ENCODE data around the gene ROBO1.

Gene ROBO1

DNA sequence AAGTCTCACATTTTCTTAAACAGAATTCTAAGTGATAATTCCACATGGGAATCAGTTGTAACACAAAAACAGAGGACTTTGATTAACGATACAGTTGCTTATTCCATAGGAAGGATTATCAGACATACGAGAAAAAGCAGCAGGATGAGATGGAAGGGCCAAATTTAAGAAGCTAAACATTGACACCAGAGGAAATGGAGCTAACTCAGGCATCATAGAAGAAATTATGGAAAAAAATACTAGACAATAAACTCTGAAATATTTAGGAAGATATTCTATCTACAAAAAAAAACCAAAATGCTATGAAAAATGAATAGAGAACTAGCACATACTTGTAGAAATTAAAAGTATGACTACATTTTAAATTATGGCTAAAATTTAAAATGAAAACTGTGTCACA is 776.1 kb downstream of the ROBO1 start:
- DNase-seq (ENCODE audit: low spot score) (no peak), FAIRE-seq (no peak)

DNA sequence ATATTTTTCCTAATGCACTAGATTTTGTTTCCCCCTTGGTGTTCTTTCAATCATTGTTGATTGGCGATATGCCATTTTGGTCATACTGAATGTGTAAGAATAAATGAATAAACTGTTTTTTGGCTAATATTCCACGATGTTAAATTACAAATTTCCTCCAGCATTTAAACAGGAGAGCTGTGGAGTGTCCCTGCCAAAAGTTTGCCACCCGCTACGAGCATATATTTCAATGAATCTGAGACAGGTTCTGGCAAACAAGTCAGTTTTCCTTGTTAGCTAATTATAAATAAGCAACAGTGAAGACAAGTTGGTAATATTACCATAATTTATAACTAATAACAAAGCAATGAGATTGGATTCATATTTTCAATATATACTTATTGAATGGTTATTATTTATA is 777.6 kb downstream of the ROBO1 start:
- FAIRE-seq = no peak

DNA sequence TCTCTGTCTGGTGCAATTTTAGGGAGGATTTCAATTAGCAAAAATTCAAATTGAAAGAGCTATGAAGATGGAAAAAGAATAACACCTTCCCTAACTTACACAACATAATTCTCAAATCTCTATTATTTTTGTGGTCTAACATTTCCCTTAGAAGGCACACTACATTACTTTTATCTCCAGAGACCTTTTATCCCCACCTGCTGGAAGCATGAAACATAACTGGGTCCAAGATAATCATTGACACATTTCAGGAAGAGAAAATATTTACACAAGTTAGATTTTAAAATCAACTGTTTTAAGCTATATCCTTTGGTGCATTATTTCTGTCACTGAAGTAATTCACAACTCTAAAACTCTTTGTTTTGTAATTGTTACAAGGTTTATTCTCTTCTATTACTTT is 779.5 kb downstream of the ROBO1 start:
- FAIRE-seq = no peak
- DNase-seq (ENCODE audit: low spot score) = no peak

More for the DNA sequence above, 777.6 kb downstream of the ROBO1 start:
- no peak for DNase-seq (ENCODE audit: low spot score)

DNA sequence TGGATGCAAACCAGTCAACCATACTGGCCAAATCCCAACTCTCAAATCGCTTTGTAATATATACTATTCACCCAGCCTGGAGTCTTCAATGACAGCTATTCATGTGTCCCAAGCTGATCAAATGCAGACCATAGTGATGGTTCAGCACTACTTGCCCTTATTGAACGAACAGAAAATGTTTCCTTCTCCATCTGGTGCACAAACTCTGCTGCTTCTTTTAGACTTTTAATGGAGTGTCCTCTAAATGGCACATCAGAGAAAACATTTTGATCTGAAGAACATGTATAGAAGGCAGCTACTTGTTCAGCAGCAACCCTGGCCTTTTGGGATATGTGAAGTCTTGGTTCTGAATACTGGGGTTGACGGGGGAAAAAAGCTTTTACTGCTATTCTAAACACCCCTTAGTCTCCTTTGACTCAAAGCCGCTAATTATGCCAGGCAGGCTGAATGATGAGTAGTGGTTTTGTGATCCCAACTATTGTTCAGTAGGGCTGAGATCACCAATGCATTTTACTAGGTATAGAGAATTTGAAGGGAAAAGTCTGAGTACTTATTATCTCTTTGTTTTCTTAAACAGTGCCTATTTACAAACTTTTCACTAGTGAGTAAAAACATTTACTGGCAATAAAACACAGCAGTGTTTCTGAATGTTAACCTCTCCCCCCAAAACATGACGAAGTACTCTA is 781.2 kb downstream of the ROBO1 start:
- DNase-seq (ENCODE audit: low spot score) (no peak), FAIRE-seq (no peak)

DNA sequence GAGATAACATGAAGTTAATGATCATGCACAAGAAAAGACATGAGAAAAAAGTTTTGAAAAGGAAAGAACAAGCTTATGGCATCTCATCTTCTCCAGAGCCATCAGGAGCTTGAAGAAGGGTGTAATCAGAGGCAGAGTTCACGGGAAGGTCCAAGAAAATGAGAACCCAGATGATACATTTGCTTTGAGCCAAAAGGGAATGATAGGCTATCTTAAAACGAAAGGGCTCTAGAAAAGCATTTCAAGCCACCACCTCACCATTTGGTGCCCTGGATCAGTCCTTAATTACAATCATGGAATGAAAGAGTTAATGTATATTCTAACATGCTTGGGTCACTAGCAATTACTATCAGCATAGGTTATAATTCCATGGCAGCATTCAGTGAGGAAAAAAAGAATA is 781.8 kb downstream of the ROBO1 start:
- no peak for DNase-seq (ENCODE audit: low spot score)

DNA sequence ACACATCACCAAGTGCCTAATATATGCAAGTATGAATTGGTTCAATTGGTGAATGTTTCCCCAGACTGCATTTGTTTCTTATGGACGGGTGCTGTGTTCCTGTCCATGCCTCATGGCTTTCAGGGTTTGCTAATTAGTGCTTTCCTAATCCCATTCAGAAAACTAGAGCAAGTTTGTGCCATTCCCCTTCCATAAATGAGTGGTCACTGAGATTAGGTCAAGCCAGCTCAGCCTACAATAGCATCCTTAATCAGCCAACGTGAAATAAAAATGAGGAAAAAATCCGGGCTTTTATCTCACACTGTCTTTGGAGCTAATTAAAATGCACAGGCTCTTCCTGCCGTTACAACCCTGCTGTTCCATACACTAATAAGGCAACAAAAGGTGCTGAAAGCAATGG is 788.8 kb downstream of the ROBO1 start:
- FAIRE-seq (no peak), DNase-seq (ENCODE audit: low spot score) (no peak)

More for the DNA sequence above, 781.8 kb downstream of the ROBO1 start:
- no peak for FAIRE-seq

DNA sequence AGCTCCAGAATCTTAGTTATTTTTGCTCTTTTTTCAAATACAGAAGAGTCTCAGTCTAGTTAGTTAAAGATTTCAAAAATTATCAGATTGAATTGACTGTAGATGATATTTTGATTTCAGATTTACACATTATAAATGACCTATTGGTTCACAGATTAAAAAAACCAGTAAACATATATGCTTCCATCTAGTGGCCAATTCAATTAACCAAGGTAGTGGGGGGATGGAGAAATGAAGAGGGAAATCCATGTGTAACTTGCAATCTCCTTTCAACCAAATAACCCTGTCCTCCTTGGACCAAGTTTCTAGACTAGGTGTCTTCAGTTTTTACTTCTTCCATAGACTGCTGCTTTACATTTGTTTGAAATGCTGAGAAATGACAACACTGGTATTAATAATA is 789.8 kb downstream of the ROBO1 start:
- FAIRE-seq (no peak), DNase-seq (ENCODE audit: low spot score) (no peak)

DNA sequence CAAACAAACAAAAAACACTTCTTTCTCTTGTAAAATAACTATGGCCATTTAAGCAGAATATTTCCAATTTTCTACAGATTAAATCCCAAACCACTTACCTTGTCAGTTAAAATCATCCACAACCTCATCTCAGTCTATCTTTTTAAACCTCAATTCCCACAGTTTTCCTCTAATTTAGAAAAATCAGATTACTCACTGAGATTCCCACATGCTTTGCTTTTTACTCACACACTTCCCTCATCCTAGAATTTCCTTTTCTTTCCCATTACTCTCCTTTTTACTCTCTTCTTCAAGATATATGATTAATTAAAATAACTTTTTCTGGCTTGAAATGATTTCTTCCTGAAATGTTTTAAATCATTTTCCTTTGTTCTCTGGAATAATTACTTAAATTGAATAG is 790.7 kb downstream of the ROBO1 start:
- FAIRE-seq = no peak
- no peak for DNase-seq (ENCODE audit: low spot score)

DNA sequence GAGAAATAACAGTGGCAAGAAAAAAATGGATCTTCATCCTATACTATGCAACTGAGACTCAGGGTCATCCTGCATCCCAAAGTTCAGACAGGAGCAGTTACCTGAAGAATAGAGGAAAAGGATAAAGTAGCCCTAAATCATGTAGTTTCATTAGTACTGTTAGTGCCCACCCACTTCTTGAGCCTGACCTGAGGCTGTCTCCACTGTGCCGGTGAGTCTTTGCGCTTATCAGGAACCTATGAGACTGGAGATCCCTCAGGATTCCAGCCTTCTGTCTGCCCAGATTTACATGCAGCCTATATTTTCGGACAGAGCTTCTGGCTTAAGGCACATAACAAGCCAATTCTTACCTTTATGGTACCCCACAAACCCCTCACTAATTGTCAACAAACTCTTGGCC is 791.6 kb downstream of the ROBO1 start:
- no peak for DNase-seq (ENCODE audit: low spot score)
- no peak for FAIRE-seq

DNA sequence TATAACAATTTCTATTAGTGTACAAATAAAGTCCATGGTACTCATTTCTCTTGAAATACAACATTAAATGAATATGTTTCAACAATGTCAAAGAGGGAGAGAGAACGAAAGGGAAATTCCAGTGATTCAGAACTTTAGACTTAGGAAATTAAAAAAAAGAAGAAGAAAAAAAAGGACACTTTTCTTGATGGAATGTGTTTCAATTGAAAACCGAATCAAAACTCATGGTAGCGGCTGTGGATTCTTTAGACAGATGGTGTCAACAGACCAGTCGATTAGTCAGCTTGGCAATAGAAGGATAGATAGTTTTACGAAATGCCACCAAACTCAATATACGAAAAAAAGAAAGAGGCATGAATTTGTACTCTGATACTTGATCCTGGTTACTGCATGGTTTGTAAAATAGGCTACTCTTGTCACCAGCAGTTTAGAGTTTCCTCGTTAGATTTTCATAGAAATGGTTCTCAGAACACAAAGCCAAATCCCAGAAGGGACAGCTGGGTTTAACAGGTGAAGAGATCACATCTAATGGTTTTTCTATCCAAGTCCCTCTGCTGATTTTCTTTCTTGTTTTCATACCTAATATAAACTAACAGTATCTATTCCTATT is 793.5 kb downstream of the ROBO1 start:
- FAIRE-seq (no peak), DNase-seq (ENCODE audit: low spot score) (no peak)

DNA sequence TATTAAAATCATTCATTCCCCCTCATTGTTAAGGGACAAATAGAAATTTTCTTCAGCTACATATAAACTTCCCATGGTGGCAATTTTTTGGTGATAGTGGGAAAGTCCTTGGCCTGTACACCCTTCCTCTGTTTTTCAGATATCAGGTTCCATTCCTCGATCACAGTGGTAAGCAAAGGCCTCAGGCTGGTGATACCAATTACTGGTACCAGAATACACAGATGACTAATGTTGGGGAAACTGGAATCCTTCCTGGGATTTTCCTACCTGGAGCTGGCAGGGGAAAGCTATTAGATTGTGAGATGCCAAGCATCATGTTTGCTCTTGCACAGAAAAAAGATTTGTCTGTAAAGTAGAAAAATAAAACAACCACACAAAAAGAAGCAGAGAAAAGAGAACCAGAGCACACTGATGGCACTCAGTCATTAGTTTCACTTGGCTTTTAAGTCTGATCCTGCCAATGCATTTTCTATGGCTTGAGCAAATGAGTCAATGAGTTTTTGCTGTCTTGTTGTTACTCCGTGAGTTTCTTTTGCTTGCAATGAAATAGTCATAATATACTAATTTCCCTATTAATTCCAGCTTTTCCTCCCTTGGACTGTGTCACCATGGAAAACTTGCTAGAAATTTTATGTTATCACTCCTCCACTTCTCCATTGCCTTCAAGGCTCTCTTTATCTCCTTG is 795.0 kb downstream of the ROBO1 start:
- no peak for FAIRE-seq
- no peak for DNase-seq (ENCODE audit: low spot score)

DNA sequence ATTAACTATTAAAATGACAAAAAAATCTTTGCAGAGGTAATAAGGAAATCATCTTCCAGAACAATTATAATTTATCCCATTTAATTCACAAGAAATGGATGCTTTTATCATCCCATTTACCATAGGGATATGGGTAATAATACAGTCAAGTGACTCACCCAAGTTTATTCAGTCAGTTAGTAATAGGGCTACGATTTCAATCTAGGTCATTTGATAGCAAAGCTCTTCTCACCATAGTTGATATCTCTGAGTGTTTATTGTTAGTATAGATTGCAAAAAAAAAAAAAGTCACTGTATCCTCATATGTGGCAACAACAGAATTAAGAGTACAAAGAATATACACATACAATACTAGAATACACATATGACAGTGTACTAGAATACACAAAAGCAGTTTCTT is 797.1 kb downstream of the ROBO1 start:
- no peak for FAIRE-seq
- no peak for DNase-seq (ENCODE audit: low spot score)

DNA sequence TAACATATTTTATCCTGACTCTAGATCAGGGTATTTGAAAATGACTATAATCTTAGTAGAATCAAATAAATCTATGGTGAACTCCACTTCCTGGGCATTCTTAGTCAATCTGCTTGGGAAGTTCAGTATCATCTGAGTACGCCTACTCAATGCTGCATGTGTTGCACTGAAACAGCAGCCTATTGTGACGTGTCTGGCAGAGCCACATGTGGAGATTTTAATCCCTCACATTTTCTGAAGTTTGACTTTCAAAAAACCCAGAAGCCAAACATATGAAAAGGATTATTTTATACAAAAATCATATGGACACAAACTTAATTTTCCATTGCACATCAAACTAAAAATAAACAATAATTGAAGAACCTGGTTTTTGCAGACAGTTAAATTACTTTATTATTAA is 798.3 kb downstream of the ROBO1 start:
- DNase-seq (ENCODE audit: low spot score) = no peak
- no peak for FAIRE-seq

DNA sequence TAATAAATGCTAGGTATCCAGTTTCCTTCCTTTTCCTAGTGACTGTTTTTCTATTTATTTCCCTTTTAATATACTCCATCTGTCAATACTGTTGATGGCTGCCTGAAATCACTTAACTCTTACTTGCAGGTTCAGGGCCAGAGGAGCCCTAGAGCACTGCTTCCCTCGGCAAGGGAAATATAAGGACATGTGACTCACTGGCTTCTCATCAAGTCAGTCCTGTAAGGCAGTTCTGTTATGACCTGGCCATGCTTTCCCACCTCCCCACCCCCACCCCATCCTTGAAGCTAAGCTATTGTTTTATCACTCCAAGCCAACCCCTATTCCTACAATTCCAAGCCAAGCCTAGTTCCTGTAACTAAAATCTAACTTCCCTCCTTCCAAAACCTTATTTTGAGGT is 800.7 kb downstream of the ROBO1 start:
- DNase-seq (ENCODE audit: low spot score) (no peak), FAIRE-seq (no peak)

DNA sequence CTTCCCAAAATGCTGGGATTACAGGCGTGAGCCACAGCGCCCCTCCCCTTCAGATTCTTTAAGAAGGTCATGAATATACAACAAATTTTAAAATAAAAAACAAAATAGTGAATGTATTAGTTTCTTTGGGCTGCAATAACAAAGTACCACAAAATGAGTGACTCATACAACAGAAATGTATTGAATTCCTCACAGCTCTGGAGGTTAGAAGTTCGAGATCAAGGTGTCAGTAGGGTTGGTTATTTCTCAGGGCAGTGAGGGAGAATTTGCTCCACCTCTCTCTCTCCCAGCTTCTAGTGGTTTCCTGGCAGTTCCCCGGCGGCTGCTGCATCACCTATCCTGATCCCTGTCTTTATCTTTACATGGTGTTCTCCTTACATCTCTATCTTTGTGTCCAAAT is 804.0 kb downstream of the ROBO1 start:
- no peak for FAIRE-seq
- DNase-seq (ENCODE audit: low spot score) = no peak

DNA sequence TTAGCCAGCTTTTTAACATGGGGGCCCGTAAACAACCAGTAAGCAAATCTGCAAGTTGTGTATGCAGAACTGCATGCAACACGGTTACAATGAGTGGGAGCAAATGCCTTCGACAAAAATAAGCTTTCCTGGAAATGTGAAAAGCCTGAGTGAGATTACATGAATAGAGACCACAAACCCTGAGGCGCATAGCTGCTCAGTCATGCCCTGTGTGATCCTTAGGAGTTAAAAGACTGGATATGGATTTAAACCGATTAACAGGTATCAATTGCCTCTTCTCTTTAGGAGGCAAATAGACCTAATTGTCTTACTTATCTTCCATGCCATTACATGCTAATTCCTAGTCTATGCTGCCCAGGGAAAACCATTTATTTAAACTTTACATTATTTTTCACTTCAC is 810.3 kb downstream of the ROBO1 start:
- FAIRE-seq = no peak
- no peak for DNase-seq (ENCODE audit: low spot score)

DNA sequence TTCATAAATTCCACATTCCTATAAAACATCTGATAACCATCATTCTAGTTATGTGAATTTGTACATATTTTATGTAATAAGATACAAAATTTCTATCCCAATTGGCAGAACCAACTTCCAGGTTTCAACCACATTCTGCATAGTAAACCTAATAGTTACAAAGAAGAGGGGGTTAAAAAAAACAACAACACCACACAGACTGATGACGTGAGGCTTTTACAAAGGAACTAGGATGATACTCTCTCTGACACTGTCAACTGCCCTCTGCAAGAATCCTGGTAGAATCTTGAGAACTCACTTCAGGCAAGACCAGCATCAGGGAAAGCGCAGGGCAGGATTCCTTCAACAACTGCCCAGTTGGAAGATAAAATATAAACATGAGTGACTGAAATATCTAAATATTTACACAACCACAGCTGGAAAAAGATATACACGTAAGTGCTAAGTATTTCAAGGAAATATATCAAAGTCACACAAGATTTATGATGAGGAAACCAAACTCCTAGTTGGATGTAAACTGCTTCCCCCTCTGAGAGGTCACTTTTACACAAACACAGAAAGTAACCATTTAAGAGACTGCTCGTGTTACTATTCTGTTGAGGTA is 816.4 kb downstream of the ROBO1 start:
- FAIRE-seq (no peak), DNase-seq (ENCODE audit: low spot score) (no peak)

DNA sequence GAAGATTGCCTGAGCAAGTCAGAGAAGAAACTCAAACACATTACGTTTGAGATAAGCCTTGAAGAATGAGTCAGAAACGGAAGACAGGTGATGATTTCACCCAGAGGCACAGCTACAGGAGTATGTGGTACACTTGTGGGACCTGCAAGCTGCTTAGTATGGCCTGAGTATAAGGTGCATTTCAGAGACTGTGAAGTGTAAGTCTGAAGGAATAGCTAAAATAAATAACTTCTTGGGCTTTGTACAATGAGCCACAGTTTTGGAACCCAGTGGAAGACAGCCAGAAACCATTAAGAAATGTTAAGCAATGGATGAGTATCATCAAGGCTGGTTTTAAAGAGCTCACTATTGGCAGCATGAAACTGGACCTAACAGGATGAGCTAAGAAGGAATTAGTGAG is 826.2 kb downstream of the ROBO1 start:
- DNase-seq (ENCODE audit: low spot score) = no peak
- FAIRE-seq = no peak

DNA sequence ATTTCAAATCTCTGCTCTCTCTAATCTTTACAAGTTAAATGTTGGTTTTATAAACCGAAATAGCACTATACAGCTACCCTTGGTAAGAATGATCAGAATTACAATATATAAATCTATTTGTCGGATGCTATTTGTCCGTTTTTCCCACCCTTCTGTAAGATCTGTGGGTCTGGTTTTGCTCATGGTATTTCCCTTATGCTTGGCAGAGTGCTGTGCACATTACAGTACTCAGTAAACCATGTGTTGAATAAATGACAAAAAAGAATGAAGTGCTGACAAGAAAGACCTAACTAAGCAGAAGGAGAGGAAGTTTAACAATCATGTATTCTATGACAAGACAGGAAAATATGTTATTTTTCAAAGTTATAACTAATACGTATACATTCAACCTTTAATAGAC is 827.2 kb downstream of the ROBO1 start:
- FAIRE-seq = no peak
- no peak for DNase-seq (ENCODE audit: low spot score)

DNA sequence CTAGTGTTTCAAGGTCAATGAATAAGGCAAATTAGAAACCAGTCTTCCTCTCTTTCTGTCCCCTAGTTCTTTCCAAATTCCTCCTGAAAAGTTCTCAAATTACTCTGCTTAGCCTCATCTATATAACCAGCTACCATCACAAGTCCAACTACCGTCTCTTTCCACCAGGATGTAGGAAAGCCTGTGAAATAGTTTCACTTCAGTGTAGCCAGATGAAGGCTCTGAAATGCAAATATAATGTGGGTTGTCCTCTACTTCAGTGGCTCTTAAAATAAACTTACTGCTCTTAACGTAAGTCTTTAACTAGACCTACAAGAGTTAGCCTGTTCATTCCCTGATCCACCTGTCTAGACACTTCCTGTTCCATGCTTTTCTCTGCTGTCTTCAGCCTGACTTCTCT is 827.7 kb downstream of the ROBO1 start:
- FAIRE-seq (no peak), DNase-seq (ENCODE audit: low spot score) (no peak)

DNA sequence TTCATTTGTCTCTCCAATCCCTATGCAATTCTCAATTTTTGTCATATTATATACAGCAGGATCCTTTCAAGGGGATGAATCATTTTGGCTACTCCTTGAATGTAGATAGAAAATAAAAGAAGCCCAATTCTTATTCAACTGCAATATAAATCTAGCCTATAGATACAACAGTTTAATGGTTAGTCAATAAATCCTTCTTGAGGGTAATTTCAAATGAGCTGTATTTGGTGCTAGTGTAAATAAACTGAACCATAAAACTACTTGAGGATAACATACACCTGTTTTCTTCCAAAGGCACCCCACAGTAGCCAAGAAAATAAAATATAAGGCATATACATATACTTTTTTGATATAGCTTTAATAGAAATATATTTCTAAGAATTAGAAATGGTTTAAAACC is 830.3 kb downstream of the ROBO1 start:
- no peak for FAIRE-seq
- no peak for DNase-seq (ENCODE audit: low spot score)

DNA sequence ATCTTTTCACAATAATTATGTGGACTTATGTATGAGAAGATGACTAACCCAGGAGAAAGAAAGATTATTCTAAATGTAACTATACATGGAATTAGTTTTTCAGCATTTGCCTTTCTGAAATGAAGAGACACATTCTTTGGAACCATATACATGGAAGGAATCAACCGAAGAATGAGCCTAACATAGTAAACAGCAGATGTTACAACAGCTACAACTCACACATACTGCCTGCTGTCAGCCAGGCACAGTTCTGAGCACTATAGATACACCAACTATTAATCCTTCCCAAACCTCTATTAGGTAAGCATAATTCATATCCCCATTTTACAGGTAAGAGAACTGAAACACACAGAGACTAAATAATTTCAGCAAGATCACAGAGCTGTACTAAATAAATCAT is 840.0 kb downstream of the ROBO1 start:
- DNase-seq (ENCODE audit: low spot score) (no peak), FAIRE-seq (no peak)

DNA sequence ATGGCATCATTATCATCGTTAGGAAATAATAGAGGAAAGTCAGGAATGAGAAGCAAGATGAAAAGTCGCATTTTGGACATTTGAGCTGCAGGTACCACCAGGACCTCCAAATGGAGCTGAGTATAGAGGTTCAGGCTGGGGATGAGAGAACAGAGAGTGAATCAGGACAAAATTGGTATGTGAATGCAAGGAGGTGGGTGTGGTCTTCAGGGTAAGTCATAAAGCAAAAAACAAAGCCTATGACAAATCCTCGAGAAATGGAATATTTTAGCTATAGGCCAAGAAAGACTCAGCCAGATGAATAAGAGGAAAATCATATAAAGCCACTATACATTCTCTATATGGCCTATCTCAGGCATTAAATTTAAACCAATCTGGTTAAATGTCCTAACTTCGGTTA is 841.3 kb downstream of the ROBO1 start:
- no peak for DNase-seq (ENCODE audit: low spot score)

More for the DNA sequence above, 841.3 kb downstream of the ROBO1 start:
- FAIRE-seq = no peak
